HEK293T (cell line): ENCODE measurements around the gene SLC16A3.

Experiments
- CTCF ChIA-PET: fragments of 350-600 bp; formaldehyde crosslinking; extraction: SDS; loops from one replicate; lab custom pipeline; 2021; ENCODE audit warnings: antibody characterized with exemption, inconsistent platforms; lab: Yijun Ruan, JAX
- POLR2A ChIA-PET: fragments of 350-600 bp; formaldehyde crosslinking; extraction: SDS; loops from one replicate; lab custom pipeline; 2020; ENCODE audit warnings: antibody characterized with exemption, inconsistent platforms; lab: Yijun Ruan, JAX
- DNase-seq: peaks from one replicate; pipeline ENCODE4 v3.0.0; 2012; ENCODE audit warnings: mixed read lengths; ENCODE audit errors: extremely low spot score
- ARNT ChIP-seq: fragments of 450-650 bp; IDR thresholded peaks from 2 replicates; pipeline ENCODE4 v1.6.1; 2017; ENCODE audit warnings: mild to moderate bottlenecking
- BHLHE40 ChIP-seq: fragments of 450-650 bp; IDR thresholded peaks from 2 replicates; pipeline ENCODE4 v1.6.1; 2016; ENCODE audit warnings: mild to moderate bottlenecking, moderate library complexity, borderline replicate concordance
- CTBP1 ChIP-seq: fragments of 450-650 bp; IDR thresholded peaks from 2 replicates; pipeline ENCODE4 v1.6.1; 2016; ENCODE audit warnings: borderline replicate concordance
- ELF4 ChIP-seq: fragments of 450-650 bp; IDR thresholded peaks from 2 replicates; pipeline ENCODE4 v1.6.1; 2017; ENCODE audit warnings: antibody characterized with exemption
- FOXA1 ChIP-seq: fragments of 450-650 bp; IDR thresholded peaks from 2 replicates; pipeline ENCODE4 v1.6.1; 2016; ENCODE audit warnings: mild to moderate bottlenecking
- FOXK2 ChIP-seq: fragments of 450-650 bp; IDR thresholded peaks from 2 replicates; pipeline ENCODE4 v1.6.1; 2016; ENCODE audit warnings: mild to moderate bottlenecking
- FOXM1 ChIP-seq: fragments of 450-650 bp; IDR thresholded peaks from 2 replicates; pipeline ENCODE4 v1.6.1; 2017; ENCODE audit warnings: mild to moderate bottlenecking, borderline replicate concordance
- HDGF ChIP-seq: fragments of 450-650 bp; IDR thresholded peaks from 2 replicates; pipeline ENCODE4 v1.6.1; 2017; ENCODE audit warnings: antibody characterized with exemption, borderline replicate concordance
- L3MBTL2 ChIP-seq: fragments of 450-650 bp; conservative IDR thresholded peaks from 2 replicates; pipeline ENCODE4 v1.6.1; 2016; ENCODE audit warnings: mild to moderate bottlenecking
- LEF1 ChIP-seq: fragments of 450-650 bp; IDR thresholded peaks from 2 replicates; pipeline ENCODE4 v1.6.1; 2017; ENCODE audit warnings: mild to moderate bottlenecking, borderline replicate concordance
- NFRKB ChIP-seq: fragments of 450-650 bp; IDR thresholded peaks from 2 replicates; pipeline ENCODE4 v1.6.1; 2016; ENCODE audit warnings: mild to moderate bottlenecking, moderate library complexity
- SP1 ChIP-seq: fragments of 450-650 bp; IDR thresholded peaks from 2 replicates; pipeline ENCODE4 v1.6.1; 2017
- SUZ12 ChIP-seq: fragments of 450-650 bp; IDR thresholded peaks from 2 replicates; pipeline ENCODE4 v1.6.1; 2016; ENCODE audit warnings: mild to moderate bottlenecking
- TARDBP ChIP-seq: fragments of 450-650 bp; IDR thresholded peaks from 2 replicates; pipeline ENCODE4 v1.6.1; 2016
- ZNF384 ChIP-seq: fragments of 450-650 bp; IDR thresholded peaks from 2 replicates; pipeline ENCODE4 v1.6.1; 2016
- TF ChIP-seq, protein P1 (sequence below): fragments of 450-650 bp; IDR thresholded peaks from 2 replicates; pipeline ENCODE4 v1.6.1; 2016

Gene SLC16A3

DNA sequence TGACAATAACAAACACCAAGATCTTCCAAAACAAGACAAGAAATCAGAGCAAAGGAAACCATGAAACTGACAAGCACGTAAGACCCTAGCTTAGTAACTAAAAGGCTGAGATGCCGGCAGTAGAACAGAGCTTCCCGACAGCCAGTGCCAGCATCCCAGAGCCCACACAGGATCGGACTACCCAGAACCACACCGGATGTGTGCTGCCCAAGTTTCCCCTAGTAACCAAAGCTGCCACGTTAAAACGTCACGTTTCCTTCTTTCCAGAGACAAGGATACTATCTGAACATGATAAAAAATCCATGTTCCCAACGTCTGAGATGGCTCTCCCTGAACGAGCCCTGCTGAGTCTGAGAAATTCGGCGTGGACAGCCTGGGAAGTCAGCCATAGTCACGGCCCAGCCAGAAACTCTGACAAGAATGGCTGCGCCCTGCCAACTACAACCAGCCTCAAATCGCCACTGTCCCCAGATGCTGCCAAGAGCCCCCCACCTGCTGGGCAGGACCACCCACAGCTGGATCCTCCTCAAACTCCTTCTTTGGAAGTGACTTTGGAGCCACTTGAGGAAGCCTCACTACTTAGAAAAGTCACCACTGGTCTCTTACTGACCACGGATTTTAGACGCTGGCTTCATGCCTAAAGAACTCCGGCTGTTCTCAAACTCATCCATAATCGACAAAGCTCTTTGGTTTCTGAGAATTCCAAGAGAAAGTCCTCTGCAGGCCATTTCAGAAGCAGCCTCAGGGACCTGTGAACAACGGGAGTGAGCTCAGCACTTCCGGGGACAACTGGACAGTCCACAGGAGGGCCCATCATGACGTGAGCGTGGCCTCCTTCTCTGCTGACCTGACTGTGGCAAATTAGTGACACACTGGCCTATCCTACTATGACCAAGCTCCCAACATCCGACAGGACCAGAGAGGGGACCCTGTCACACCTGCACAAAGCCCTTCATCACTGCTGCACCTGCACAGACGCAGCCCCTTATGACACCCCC is 32.9 kb upstream of the SLC16A3 start:
- ChIA-PET POLR2A (no interaction called here), CTCF (no interaction called here)

DNA sequence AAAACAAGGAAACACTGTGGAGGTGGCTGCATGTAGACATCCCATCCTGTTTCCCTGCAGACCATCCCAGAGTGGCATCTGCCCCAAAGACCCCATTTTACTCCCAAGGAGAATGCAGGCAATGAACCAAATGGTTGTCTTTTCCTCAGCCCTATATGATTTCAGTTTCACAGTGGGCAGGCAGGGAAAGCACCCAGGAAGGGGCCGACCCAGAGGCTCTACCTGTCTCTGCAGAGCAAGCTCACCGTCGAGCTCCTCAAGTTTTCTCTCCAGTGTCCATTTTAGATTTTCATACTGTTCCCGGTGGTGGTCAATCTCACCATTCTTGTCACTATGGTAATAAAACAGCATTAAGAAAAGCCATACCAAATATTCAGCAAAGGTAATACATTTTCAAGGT is 30.8 kb upstream of the SLC16A3 start:
- CTCF ChIA-PET, result no interaction called here
- POLR2A ChIA-PET, result no interaction called here
- TF ChIP-seq SUZ12 (no peak), FOXK2 (no peak), SP1 (no peak), LEF1 (no peak), FOXM1 (no peak), BHLHE40 (no peak), ZNF384 (no peak), L3MBTL2 (no peak), HDGF (no peak), FOXA1 (no peak), TARDBP (no peak), ELF4 (no peak), CTBP1 (no peak), ARNT (no peak), NFRKB (no peak)
- TF ChIP-seq, protein P1, sequence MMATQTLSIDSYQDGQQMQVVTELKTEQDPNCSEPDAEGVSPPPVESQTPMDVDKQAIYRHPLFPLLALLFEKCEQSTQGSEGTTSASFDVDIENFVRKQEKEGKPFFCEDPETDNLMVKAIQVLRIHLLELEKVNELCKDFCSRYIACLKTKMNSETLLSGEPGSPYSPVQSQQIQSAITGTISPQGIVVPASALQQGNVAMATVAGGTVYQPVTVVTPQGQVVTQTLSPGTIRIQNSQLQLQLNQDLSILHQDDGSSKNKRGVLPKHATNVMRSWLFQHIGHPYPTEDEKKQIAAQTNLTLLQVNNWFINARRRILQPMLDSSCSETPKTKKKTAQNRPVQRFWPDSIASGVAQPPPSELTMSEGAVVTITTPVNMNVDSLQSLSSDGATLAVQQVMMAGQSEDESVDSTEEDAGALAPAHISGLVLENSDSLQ, result no peak
- no peak for DNase-seq

More for the DNA sequence above, 32.9 kb upstream of the SLC16A3 start:
- no peak for DNase-seq
- TF ChIP-seq L3MBTL2 (no peak), FOXK2 (no peak), SUZ12 (no peak), TARDBP (no peak), FOXA1 (no peak), ARNT (no peak)
- TF ChIP-seq, protein P1, result no peak

DNA sequence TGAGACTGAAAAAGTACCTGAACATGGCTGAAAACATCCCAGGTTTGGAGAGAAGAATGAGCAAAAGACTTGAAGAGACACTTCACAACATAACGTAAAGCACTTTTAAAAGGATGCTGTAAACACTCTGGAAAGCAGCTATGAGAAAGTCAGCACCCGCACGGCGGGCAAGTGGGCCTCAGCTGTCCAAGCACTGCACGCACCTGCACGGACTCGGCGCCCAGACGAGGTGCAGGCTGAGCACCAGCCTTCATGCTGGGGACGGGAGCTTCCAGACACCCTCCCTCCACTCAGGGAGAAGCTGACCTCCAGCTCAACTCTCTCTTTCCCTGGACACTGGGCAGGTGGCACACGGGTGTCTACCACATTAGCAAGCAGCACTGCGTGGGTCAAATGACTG is 29.3 kb upstream of the SLC16A3 start:
- TF ChIP-seq BHLHE40 (no peak), CTBP1 (no peak), HDGF (no peak), LEF1 (no peak), FOXA1 (no peak), ELF4 (no peak), L3MBTL2 (no peak), FOXM1 (no peak), FOXK2 (no peak), NFRKB (no peak), TARDBP (no peak)
- TF ChIP-seq, protein P1, result no peak
- POLR2A ChIA-PET, result no interaction called here
- CTCF ChIA-PET, result no interaction called here
- DNase-seq, result no peak

DNA sequence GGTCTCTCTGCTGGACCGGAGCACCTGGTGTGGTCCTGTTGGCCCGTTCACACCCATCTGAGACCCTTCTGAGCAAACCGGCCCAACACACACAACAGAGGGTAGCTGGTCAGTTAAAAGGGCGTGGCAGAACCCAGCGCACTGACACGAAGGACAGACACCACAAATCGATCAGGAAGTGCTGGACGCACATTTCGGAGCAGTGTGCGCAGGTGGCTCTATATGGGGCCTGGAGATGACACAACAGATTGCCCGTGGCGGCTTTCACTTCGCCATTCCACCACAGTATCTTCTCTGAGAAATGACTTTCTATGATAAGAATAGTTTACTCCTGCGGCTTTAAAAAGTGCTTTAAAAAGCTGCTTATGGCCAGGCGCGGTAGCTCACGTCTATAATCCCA is 28.7 kb upstream of the SLC16A3 start:
- ChIA-PET CTCF (interaction anchor here (2.2 kb wide), 1 partner anchor 36 kb away, joined by 5 read pairs; no protein-coding TSS in a partner anchor), POLR2A (interaction anchor here (1.4 kb wide), 1 partner anchor 13 kb away, joined by 5 read pairs; the partner anchor contains the start of gene CCDC57)
- no peak for DNase-seq
- no peak for TF ChIP-seq ZNF384
- no peak for TF ChIP-seq FOXM1
- no peak for TF ChIP-seq FOXA1
- no peak for TF ChIP-seq CTBP1
- no peak for TF ChIP-seq BHLHE40
- TF ChIP-seq, protein P1, result no peak
- no peak for TF ChIP-seq SUZ12
- no peak for TF ChIP-seq ARNT
- TF ChIP-seq ELF4, result no peak
- no peak for TF ChIP-seq TARDBP

DNA sequence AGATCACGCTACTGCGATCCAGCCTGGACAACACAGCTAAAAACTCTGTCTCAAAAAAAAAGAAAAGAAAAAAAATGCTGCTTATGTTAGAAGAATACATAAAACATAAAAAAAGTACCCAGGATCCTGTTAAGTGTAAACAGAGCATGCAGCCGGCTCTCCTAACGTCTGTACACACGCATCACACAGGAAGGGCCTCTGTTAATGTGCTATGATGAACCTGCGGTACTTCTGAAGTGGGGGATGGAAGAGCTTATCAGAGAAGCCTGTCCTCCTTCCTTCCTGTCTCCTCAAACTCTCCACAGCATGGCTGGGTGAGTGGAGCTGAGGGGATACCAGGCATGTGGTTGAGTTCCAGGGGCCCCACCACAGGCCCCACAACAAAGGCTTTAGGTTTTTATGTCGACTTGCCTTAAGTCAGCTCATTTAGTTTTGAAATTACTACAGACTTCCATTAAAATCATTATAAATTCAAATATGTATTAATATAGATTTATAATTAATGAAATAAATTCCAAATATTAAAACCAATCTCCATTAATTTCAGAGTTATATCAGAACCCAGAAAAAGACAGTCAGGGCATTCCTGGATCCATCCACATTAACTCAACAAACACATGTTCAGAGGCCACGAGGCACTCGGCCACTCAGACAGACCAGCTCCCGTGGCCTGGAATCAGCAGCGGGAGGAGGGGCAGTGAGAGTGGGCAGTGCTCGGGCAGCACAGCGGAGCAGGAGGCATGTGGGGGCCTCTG is 27.9 kb upstream of the SLC16A3 start:
- CTCF ChIA-PET, result interaction anchor here (0.6 to 2.2 kb wide), 3 partner anchors 35 to 202 kb away, joined by 4 to 5 read pairs (median 5); no protein-coding TSS in a partner anchor

More for the DNA sequence above, 27.9 kb upstream of the SLC16A3 start:
- POLR2A ChIA-PET, result interaction anchor here (0.7 to 1.4 kb wide), 2 partner anchors 12 to 136 kb away, joined by 3 to 5 read pairs; partner anchors contain the start of gene CCDC57
- TF ChIP-seq ELF4 (no peak), ARNT (no peak), FOXM1 (no peak), SP1 (no peak), ZNF384 (no peak), CTBP1 (no peak), FOXA1 (no peak), FOXK2 (no peak), BHLHE40 (no peak), TARDBP (no peak)
- no peak for DNase-seq
